ENCODE data around the gene PWWP2B.
A peak's percentile ranks its signal among the peaks of the same experiment; 100 is the strongest.
"Not testable (repeated sequence)": the region's sequence is repeated elsewhere in the genome, so short reads cannot be mapped to it uniquely, and the experiment has no call there.

The PWWP2B gene

DNA sequence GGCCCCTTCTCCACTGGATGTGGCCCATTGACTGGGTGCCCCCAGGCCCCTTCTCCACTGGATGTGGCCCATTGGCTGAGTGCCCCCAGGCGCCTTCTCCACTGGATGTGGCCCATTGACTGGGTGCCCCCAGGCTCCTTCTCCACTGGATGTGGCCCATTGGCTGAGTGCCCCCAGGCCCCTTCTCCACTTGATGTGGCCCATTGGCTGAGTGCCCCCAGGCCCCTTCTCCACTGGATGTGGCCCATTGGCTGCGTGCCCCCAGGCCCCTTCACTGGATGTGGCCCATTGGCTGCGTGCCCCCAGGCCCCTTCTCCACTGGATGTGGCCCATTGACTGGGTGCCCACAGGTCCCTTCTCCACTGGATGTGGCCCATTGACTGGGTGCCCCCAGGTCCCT is 39.1 kb downstream of the PWWP2B start:
- not testable (repeated sequence) for DNase-seq

DNA sequence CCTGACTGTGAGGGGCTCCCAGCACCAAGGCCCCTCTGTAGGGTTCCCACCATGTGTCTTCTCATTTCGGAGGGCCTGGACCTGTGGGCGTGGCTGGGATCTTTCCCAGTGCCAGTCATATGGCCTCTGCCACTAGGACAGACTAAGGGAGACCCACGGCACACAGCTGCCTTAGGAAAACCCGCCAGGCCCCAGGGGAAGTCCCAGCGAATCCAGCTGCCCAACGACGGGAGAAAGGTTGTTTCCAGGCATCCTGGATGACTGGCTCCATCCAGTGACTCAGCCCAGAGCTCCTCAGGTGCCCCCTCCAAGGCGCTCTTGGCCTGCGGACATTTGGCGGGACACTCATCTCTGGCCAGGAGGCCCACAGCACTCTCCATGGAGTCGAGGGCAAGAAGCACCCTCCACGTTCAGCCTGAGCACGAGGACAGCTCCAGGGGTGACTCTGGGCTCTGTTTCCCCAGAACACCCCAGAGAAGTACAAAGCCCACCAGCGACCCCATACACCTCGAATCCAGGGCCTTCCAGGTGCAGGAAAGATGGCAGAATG is 39.9 kb downstream of the PWWP2B start:
- no peak for DNase-seq

DNA sequence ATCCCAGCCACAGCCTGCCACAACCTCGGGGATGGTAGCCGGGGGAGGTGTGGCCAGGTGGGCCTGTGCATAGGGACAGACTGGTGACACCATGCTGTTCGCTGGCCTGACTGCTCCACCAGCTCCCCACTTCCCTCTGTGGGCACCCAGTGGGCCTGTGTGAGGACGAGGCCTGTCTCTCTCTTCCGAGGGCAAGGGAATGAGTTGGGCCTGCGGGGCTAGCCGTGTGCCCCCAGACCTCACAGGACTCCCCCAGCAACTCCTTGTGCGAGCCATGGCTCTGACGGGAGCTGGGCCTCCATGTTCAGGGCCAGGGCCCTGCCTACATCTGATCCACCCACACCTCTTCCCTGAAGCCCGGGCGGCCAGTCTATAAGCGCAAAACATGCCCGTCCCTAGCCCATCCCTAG is 40.5 kb downstream of the PWWP2B start:
- DNase-seq = no peak

DNA sequence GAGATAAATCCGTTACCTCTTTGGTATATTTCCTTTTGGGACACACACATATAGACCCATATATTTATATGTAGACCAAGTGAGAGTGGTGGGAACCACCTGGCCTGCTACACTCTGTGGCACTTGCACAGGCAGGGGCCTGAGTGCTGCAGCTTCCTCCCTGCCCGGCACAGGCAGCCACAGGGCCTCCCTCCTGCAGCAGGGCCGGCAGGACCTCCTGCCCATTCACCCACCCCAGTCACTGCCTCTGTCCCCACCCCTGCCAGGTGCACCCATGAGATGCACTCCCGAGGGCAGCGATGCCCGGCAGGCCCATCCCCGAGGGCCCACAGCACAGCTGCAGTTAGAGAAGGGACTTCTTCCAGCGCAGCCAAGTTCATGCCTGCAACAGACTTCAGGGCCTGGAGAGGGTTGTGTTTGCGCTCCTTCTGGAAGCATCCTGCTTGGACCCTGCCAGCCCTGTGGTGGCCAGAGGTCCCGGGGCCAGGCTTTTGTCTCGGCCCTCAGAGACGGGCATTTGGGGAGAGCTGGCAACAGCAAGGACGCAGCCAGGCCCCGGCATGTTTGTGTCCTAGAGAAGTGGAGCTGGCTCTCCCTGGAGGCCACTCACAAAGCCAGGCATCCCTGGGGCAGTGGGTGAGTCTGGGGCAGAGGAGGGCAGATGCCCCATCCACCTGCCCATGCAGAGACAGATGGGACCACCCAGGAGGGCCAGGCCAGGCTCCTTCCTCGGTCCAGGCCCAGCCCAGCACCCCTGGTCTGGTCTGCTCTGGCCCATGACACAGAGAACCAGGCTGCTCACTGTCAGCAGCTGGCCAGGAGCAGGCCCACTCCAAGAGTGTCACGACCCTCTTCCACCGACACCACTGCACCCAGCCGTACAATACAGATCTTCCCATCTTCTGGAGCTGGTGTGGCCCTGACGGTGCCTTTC is 41.4 kb downstream of the PWWP2B start:
- DNase-seq = no peak

DNA sequence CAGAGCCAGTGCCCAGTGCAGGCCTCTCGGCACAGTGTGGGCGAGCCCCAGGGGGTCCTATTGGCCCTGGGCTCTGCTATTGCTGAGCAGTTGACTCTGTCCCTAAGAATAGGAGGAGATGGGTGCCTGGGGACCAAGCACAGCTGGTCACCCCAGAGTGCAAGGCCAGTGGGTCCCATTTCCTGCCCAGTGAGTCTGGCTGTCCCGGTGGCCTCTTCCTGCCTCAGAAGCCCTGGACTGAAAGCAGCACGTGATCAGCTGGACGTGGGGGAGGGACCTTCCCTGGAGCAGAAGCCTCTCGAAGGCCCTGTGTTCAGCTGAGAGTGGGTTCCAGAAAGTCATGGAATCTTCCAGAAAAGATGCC is 42.0 kb downstream of the PWWP2B start:
- no peak for DNase-seq

DNA sequence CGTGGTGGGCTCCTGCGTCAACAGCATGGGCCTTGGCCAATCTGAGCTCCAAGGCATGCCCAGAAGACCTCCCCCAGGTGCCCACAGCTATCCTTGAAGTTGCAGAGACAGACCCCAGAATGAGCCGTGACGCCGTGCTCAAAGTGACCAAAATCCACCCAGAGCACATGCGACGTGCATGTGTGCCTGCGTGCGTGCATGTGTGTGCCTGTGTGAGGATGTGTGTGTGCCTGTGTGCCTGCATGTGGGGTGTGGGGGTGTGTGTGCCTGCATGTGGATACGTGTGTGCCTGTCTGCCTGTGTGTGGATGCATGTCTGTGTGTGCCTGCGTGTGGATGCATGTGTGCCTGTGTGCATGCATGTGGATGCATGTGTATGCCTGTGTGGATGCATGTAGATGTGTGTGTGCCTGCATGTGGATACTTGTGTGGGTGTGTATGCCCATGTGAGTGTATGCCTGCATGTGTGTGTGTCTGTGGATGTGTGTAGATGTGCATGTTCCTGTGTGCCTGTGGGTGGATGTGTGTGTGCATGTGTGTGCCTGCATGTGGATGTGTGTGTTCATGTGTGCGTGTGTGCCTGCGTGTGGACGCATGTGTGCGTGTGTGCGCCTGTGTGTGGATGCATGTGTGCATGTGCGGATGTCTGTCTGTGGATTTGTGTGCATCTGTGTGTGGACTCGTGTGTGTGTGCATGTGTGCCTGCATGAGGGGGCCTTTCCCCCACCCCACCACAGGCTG is 42.6 kb downstream of the PWWP2B start:
- no peak for DNase-seq

DNA sequence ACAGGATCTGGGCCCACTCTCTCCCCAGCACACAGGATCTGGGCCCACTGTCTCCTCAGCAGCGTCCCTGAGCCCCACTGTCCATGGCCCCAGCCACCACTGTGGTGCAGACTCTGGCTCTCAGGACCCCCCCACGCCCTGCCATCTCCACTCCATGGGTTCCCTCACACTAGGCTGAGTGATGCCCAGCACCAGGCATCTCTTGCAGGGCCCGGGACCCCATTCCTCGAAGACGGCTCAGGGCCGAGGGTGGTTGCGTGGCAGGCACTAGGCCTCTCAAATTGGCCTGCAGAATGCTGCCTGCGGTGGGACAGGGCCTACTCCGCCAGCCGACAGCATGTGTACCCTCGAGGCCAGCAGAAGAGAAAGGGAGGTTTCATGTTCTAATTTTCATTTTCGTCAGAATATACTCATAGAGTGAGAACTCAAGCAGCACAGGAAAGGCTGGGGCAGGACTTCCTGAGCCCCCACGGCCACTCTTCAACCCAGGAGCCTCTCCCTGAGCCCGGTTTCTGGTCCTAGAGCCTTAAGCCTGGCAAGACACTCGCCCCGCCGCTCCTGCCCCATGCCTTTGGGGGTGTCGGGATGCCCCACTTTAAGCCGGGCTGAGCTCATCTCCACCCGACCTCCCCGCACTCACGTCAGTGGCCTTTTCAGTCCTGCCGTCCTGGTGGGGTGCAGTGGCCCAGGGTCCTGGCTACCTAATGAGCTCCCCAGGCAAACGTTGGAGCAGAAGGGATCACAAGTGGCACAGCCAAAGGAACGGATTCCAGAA is 44.0 kb downstream of the PWWP2B start:
- no peak for DNase-seq

DNA sequence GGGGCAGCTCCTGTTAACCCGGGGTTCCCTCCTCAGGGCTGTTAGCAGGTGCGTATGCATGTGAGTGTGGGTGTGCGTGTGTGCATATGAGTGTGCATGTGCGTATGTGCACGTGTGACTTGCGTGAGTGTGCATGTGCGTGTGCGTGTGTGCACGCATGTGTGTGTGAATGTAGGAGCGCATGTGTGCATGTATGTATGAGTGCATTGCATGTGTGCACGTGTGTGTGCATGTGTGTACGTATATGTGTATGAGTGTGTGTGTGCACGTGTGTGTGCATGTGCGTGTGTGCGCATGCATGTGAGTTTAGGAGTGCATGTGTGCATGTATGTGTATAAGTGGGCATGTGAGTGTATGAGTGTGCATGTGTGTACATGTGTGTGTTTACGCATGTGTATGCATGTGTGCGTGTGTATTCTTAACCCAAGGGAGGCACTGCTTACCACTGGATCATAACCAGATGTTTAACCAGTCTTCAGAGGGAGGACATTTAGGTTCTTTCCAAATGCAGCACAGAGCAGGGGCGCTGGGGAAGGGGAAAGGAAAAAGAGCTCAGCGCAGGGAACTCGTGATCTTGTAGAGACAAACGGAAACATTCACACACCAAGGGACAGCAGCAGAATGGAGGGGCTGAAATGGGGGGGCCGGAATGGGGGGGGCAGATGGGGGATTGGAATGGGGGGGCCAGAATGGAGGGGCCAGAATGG is 45.0 kb downstream of the PWWP2B start:
- no peak for DNase-seq

DNA sequence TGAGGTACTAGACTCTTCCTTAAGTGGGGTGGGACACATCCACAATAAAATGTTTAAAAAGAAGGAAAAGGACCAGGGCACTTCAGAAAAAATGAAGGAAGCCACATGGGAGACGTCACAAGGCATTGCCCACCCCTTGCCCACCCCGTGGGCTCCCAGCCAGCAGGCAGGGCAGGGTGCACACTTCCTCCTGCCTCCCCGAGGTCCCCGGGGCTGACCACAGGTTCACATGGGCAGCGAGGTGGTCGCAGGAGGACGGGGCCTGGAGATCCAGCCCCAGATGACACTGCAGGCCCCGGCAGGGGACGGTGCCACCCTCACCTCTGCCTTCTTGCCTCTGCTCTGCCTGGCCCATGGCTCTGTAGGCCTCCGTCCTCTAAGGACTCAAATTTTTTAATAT is 45.6 kb downstream of the PWWP2B start:
- no peak for DNase-seq

DNA sequence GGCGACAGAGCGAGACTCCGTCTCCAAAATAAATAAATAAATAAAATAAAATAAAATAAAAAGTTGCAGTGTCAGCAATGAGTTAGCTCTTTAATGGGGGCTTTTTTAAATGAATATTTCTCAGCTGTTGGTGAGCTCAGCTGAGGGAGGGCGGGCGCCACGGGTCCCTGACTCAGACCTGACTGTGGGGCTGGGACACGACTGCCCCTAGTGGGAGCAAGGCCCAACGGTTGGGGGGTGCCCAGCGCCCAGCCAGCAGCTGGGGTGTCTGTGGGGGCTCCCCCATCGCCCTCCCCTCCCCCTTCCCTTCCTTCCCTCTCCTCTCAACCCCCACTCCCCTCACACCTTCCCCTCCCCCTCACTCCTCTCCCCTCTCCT is 46.6 kb downstream of the PWWP2B start:
- peak; percentile 87 for DNase-seq

DNA sequence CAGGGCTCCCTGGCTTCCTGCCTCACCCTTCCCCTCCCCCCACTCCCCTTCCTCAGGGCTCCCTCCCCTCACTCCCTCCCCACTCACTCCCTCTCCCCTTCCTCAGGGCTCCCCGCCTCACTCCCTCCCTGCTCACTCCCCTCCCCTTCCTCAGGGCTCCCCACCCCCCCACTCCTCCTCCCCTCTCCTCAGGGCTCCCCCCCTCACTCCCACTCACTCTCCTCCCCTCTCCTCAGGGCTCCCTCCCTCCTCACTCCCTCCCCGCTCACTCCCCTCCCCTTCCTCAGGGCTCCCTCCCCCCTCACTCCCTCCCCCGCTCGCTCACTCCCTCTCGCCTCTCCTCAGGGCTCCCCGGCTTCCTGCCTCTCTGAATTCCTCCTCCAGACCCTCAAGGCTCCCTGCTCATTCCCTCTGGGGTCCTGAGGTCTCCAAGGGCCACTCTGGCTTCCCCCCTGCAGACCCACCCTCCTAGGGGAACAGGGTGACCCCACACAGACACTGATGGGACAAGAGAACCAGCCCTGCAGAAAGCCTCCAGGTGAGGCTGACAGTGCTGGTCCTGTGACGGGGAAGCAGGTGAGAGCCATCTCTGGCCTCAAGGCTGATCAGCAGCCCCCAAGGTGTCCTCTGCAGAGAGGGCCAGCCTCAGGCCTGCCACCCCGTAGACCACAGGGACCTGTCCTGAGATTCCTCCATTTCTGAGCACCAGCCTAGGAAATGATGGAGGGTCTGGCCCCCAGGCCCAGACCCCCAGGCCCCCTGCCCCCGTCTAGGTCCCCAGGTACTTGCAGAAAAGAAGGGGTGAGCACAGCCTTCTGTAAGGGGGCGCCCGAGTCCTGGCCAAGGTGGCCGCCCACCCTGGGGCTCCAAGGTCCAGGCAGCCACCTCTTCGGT is 47.2 kb downstream of the PWWP2B start:
- no peak for DNase-seq

DNA sequence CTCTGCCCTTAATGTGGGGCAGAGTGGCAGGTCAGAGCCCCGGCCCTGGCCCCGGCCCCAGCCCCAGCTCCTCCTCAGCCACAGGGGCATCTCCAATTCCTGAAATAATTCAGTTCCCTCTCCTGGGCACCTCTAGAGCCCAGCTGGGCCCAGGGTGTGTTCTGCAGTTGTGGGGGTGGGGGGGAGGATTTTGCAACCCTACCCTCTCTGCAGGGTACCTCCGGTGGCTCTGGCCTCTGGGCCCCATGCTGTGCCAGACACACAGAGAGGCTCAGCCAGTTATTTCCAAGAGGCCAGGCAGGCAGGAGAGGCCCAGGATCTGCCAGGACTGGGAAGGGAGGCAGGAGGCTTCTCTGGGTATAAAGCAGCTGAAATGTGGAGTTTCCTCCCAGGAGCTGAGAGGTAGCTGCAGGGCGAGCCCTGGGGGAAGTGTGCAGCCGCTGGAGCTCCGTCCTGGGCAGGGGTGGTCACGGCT is 47.9 kb downstream of the PWWP2B start:
- no peak for DNase-seq

DNA sequence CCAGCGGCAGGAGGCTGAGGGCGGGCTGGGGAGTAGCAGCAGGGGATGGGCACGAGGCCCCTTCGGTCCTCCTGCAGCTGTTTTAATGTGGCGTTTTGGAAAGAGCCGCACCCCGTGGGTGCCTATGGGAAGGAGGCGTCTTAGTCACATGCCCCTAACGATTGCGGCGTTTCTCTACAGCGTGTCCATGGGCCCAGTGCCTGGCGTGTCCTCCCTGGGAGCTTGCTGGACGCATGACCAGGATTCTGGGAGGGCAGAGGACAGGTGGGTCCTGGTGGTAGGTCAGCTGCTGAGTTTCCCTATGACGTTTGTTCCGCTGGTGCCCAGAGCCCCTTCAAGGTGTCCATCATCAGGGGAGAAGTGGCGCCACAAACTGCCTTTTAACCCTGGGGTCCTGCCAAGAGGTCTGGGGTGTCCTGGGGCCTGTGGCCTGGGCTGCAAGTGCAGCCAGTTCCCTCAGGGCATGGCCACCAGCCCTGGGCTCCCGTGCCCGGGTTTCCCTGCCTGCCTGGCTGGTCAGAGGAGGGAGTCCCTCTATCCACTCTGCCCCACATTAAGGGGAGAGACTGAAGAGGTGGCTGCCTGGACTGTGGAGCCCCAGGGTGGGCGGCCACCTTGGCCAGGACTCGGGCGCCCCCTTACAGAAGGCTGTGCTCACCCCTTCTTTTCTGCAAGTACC is 48.7 kb downstream of the PWWP2B start:
- DNase-seq = no peak

DNA sequence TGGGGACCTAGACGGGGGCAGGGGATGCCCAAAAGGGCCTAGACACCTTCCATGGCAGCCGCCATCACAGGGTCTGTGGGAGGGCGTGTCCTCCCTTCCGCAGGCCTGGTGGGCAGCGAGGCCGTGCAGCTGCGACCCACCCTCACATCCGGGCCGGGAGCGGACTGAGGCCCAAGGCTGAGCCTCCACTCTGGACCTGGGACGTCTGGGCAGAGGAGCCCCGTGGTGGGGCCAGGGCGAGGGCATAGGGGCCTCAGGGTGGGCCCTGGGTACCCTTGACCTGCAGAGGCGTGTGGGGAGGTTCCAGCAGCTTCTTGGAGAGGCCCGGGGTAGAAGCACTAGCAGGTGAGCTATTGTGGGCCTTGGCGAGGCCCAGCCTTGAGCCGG is 49.2 kb downstream of the PWWP2B start:
- DNase-seq = no peak

DNA sequence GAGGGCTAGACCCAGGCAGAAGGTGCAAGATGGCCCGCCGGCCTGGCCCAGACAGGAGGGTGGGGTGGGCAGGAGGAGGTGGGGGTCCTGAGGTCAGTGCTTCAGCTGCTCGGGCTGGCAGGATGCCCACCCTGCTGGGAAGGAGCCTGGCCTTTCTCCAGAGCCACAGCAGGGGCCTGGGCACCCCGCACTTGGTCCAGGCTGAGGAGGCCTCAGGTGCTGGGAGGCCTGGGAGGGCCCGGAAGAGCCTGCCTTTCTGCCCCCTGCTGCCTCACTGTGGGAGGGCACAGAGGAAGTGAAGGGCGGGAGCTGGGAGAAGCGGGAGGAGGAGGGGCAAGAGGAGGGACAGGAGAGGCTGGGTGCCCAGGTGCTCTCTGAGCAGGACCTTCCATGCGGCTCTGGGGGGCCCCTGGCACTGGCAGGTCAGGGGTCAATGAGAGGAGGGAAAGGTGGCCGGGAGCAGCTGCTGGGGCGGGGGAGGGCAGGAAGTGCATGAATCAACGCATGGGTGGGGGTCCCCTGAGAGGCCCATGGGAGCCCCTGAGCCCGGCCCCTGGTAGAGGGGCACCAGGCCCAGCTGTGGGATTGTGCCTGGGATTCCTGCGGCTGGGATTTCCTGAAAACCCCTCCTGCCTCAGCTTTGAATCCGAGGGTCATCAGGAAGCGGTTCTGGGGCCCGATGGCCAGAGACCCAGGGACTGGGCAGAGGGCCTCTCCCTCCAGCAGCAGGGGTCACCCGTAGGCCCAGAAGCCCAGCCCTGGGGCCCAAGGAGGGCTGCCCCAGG is 49.9 kb downstream of the PWWP2B start:
- DNase-seq = peak; percentile 86

DNA sequence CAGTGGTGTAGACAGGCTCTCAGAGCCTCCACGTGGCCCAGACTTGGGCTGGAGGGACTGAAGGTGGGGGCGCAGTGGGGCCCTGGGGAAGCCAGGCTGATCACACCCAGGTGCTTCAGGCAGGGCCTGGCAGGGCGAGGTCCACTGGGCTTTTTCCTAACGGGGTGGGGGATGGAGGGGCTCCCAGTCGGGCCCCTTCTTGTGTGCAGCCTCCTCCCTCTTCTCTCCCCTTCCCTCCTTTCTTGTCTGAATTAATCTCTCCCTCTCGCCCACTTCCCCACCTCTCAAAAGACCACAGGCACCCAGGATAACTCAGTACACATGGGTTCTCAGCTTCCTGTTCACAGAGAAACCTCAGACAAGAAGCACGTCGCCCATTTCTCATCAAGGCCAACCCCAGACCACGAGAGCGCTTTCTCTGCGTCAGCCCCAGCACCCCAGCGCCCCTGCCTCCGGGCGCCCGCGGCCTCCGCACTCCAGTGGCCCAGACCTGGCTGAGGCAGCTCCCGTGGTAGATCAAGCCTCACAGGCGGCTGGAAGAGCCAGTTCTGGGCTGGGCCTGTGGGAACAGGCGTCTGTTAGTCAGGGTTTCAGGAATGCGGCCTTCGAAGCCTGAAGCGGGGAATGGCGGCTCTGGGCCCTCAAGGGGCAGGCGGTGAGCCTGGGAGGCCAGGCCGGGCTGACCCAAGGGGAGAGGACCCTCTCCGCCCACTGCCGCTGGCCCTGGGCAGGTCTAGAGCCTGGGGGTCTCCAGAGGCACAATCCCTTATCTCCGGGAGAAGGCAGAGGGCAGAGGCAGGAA is 50.6 kb downstream of the PWWP2B start:
- peak; percentile 86 for DNase-seq

DNA sequence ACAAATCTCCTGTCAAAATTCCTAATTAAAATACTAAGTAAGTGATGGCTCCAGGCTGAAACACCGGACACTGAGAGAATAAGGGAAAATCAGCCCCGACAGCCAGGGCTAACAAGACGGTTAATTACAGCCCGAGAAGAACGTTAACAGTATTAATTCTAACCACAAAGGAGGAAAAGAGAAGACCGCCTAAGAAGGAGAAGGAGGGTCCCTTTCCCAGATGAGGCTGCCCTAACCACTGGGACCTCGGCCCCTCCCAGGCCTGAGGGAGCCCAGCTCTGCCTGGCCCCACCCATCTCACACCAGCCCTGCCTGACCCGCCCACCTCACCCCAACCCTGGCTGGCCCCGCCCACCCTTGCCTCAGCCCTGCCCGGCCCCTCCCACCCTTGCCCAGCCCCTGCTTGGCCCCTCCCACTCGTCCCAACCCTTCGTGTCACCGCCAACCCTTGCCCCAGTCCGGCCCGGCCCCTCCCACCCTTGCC is 51.3 kb downstream of the PWWP2B start:
- DNase-seq = peak; percentile 75

DNA sequence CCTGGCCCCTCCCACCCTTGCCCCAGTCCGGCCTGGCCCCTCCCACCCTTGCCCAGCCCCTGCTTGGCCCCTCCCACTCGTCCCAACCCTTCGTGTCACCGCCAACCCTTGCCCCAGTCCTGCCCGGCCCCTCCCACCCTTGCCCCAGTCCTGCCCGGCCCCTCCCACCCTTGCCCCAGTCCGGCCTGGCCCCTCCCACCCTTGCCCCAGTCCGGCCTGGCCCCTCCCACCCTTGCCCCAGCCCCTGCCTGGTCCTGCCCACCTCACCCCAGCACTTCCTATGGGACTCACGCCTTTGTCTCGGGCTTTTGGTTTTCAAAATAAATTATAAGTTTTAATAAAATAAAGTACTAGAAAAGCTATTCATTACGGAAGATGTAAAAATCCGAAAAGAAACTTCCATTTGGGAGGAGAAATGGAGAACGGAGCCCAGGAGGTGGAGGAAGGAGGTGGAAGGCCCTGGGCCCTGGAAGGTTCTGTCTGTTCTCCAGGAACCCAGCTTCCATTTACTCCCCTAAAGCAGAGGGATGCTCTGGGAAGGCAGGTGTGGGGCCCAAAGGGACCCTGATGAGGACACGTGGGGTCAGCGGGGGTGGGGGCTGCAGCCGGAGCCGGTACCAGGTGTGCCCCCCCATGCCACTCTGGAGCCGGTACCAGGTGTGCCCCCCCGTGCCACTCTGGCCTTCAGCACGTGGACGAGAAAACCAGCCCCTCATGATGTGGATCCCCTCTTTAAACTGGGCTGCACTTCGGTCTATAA is 52.2 kb downstream of the PWWP2B start:
- DNase-seq = no peak

Measured in activated effector memory CD4-positive, alpha-beta T cell treated with anti-CD3 and anti-CD28 coated beads, Interleukin-2, amount 50 U/mL, for 16 hours (primary cell).